Mesodermal cell (in vitro differentiated cells): Measurements from ENCODE around the gene AMOTL1.
"Not testable (repeated sequence)": the region's sequence is repeated elsewhere in the genome, so short reads cannot be mapped to it uniquely, and the experiment has no call there.

Experiments used
- H3K27ac ChIP-seq: 2 replicates; pipeline ENCODE4 v1.7.0; 2013; ENCODE audit warnings: mild to moderate bottlenecking, low read depth, low read length, moderate library complexity; ENCODE audit not compliant: severe bottlenecking
- H3K36me3 ChIP-seq: 2 replicates; pipeline ENCODE4 v1.7.1; 2013; ENCODE audit warnings: mild to moderate bottlenecking, low read length, moderate library complexity; ENCODE audit not compliant: control insufficient read depth, insufficient read depth
- H3K4me1 ChIP-seq: one replicate; pipeline ENCODE4 v1.7.1; 2013; ENCODE audit warnings: mild to moderate bottlenecking, low read length; ENCODE audit not compliant: insufficient read depth, control insufficient read depth, poor library complexity, severe bottlenecking
- H3K4me3 ChIP-seq: 2 replicates; pipeline ENCODE4 v1.7.0; 2013; ENCODE audit warnings: low read length, control low read depth, mild to moderate bottlenecking; ENCODE audit not compliant: insufficient read depth, poor library complexity, severe bottlenecking; ENCODE audit errors: extremely low read depth
- H3K9me3 ChIP-seq: 2 replicates; pipeline ENCODE4 v1.7.1; 2013; ENCODE audit warnings: mild to moderate bottlenecking, low read length, moderate library complexity; ENCODE audit not compliant: control insufficient read depth
- WGBS, 2 experiments: methylation state at CpG; one replicate each; pipeline ENCODE4 v1.1.5; 2013; ENCODE audit warnings: missing lambda C conversion rate in 2 of 2; ENCODE audit not compliant: insufficient coverage in 2 of 2; 5-methylcytosine and 5-hydroxymethylcytosine counted together

AMOTL1 gene

GRCh38 chr11:94802501-94802900 lies 34.3 kb downstream of the AMOTL1 start:
- Histone ChIP-seq H3K9me3 (no peaks in the 10 kb centered on the region), H3K27ac (no peak overlapping the region), H3K4me1 (peaks cover 17% of the 10 kb centered on the region), H3K36me3 (peaks cover 91% of the 10 kb centered on the region), H3K4me3 (no peak overlapping the region)
- 91 to 92% methylated on average over 5 of the region's 5 CpGs for WGBS, 2 experiments

DNA sequence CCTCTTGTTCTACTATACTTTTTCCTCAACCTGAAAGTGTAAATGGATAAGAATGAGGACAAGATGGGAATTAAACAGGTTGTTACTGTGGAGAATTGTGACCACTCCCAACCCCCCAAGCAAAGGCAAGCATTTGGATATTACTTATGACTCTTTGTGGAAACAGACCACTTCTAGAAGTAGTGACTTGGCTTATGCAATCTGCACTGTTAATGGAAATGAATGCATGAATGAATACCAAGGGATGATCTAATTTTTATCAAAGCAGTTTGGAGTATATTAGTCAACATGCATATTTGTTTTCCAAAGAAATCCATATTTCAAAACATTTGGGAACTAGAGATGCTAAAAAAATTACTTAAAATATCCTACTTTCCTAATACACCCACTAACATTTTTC lies 35.3 kb downstream of the AMOTL1 start:
- Histone ChIP-seq H3K27ac (no peak overlapping the region), H3K4me1 (peaks cover 14% of the 10 kb centered on the region), H3K4me3 (no peak overlapping the region), H3K36me3 (peaks cover 84% of the 10 kb centered on the region), H3K9me3 (no peaks in the 10 kb centered on the region)

DNA sequence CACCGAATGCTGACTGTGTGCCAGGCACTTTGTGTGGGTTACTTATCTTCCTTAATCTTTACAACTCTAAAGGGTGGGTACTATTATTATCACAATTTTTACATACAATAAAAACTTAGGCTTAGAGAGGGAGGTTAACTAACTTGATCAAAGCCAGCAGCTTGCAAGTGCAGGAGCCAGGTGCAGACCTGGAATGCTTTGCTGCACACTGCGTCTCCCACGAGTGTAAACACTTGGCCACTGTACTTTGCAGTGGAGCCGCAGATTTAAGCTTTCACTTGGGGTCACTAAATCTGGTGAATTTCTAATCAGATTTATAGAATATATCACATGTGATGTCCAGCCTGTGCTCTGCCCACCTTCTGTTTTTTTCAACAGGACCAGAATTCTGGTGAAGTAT lies 36.7 kb downstream of the AMOTL1 start:
- no peak overlapping the region for H3K27ac ChIP-seq
- H3K36me3 ChIP-seq = peaks cover 82% of the 10 kb centered on the region
- H3K4me3 ChIP-seq = no peak overlapping the region
- 93 to 100% methylated on average over 2 of the region's 4 CpGs for WGBS, 2 experiments
- H3K4me1 ChIP-seq = peaks cover 14% of the 10 kb centered on the region
- no peaks in the 10 kb centered on the region for H3K9me3 ChIP-seq

DNA sequence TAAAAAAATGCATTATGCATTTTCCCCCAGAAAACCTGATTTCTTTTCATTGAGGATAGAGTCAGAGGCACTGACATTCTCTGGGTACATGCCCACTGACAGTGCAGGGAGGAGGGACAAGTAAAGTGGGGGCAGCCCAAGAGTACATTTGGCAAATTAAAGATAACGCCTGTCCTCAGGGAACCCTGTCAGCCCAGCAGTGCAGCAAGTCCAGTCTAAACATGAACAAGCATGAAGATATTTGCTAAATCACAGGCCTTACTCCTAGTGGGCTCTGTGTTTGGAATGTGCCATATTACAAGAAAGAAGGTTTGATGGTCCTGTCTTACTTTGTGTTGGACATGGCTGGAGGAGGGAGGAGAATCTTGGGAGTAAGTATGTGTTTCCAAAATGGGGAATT lies 37.9 kb downstream of the AMOTL1 start:
- Histone ChIP-seq H3K4me3 (no peak overlapping the region), H3K27ac (peak overlapping the region; percentile 36), H3K9me3 (peaks cover 7% of the 10 kb centered on the region), H3K36me3 (peaks cover 82% of the 10 kb centered on the region), H3K4me1 (peaks cover 14% of the 10 kb centered on the region)
- WGBS, 2 experiments = no CpG with 5 or more reads among the region's 1 CpG

DNA sequence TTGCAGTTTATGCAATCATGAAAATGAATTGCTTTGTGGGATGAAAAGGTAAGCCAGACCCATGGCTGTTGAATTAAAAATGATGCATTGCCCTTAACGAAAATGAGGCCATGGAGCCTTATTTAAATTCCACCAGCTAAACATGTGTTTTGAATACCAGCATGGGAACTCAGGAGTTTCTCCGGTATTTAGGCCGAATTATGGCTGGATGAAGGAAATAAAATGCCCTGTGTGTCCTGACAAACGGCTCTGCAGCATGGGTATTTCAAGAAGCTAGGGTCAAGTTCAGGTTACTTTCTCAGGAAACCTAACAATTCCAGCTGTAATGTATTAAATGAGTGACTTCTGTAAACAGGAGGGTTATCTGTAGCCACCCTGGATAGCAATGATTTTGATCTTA lies 38.3 kb downstream of the AMOTL1 start:
- Histone ChIP-seq H3K4me3 (no peak overlapping the region), H3K9me3 (peaks cover 10% of the 10 kb centered on the region), H3K27ac (no peak overlapping the region), H3K36me3 (peaks cover 82% of the 10 kb centered on the region), H3K4me1 (peaks cover 14% of the 10 kb centered on the region)
- 93 to 94% methylated on average over 3 to 4 of the region's 4 CpGs for WGBS, 2 experiments

DNA sequence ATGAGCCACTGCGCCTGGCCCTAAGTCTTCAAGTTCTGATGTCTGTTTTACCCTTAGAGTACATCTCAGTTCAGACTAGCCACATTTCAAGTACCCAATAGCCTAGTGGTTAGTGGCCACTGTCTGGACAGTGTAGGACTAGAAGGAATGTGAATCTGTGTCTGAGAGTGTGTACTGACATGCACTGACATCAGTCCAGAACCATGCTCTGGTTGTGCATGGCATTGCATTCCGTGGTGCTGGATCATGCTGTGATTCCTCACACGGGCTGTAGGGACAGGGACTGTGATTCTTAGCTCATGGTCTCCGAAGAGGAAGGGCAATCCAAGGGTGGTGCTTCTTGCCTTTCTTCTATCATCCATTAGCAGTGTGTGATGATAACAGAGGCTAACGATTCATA lies 41.1 kb downstream of the AMOTL1 start:
- Histone ChIP-seq H3K4me1 (peaks cover 19% of the 10 kb centered on the region), H3K9me3 (peaks cover 26% of the 10 kb centered on the region), H3K36me3 (peaks cover 84% of the 10 kb centered on the region), H3K27ac (no peak overlapping the region), H3K4me3 (no peak overlapping the region)
- WGBS, 2 experiments = 72 to 96% methylated on average over 3 to 4 of the region's 5 CpGs

- 96% methylated on average over 6 of the region's 9 CpGs for WGBS, 2 experiments
- H3K27ac ChIP-seq, H3K4me1 ChIP-seq, H3K4me3 ChIP-seq: not testable (repeated sequence)
- Histone ChIP-seq H3K36me3 (peaks cover 79% of the 10 kb centered on the region), H3K9me3 (peaks cover 41% of the 10 kb centered on the region)
Observed at GRCh38 chr11:94812724-94813720, 44.9 kb downstream of the AMOTL1 start.

GRCh38 chr11:94814272-94814976 lies 46.3 kb downstream of the AMOTL1 start:
- Histone ChIP-seq H3K4me3 (no peak overlapping the region), H3K27ac (no peak overlapping the region), H3K9me3 (peaks cover 45% of the 10 kb centered on the region)

GRCh38 chr11:94815705-94816344 lies 47.7 kb downstream of the AMOTL1 start:
- H3K36me3 ChIP-seq = peaks cover 81% of the 10 kb centered on the region
- no peak overlapping the region for H3K27ac ChIP-seq
- peaks cover 5% of the 10 kb centered on the region for H3K4me1 ChIP-seq
- H3K4me3 ChIP-seq = no peak overlapping the region
- 100% methylated on average over 1 to 2 of the region's 4 CpGs for WGBS, 2 experiments
- H3K9me3 ChIP-seq = peaks cover 42% of the 10 kb centered on the region

More at GRCh38 chr11:94814272-94814976, 46.3 kb downstream of the AMOTL1 start:
- peaks cover 79% of the 10 kb centered on the region for H3K36me3 ChIP-seq
- peaks cover 5% of the 10 kb centered on the region for H3K4me1 ChIP-seq
- WGBS, 2 experiments = 100% methylated on average over 2 to 3 of the region's 7 CpGs

GRCh38 chr11:94820480-94820879 lies 52.3 kb downstream of the AMOTL1 start:
- no peak overlapping the region for H3K27ac ChIP-seq
- peaks cover 87% of the 10 kb centered on the region for H3K36me3 ChIP-seq
- no peak overlapping the region for H3K4me3 ChIP-seq
- H3K4me1 ChIP-seq = no peaks in the 10 kb centered on the region
- 93 to 100% methylated on average over 1 to 2 of the region's 7 CpGs for WGBS, 2 experiments
- H3K9me3 ChIP-seq = peaks cover 16% of the 10 kb centered on the region
